GM21515 (cell line): ENCODE measurements around the gene DKKL1.

Source experiments
- ATAC-seq: cut with Tn5 transposase; IDR thresholded peaks from one replicate; pipeline ENCODE4 v1.9.1; 2021; ENCODE audit not compliant: unreplicated experiment

Gene DKKL1

DNA sequence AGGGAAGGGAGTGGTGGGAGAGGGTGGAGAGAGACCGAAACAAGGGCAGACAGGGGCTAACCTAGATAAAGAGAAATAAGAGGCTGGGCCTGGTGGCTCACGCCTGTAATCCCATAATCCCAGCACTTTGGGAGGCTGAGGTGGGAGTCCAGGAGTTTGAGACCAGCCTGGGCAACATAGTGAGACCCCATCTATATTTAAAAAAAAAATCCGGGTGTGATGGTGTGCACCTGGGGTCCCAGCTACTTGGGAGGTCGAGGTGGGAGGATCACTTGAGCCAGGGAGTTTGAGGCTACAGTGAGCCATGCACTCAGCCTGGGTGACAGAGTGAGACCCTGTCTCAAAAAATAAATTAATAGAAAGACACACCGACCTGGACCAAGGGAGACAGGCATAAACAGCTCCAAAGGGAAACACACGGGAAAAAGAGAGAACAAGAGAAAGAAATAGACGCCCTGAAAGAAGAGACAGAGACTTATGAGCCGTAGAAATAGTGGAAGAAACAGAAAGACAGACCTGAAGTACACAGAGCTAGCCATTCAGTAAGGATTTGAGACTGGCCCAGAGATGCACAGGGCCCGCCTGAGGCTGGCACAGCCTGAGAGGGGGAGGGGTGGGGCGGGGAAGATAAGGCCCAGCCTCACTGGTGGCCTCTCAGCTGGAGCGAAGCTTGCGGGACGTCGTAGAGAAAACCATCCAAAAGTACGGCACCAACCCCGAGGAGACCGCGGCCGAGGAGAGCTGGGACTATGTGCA is 26.2 kb upstream of the DKKL1 start:
- no peak for ATAC-seq

DNA sequence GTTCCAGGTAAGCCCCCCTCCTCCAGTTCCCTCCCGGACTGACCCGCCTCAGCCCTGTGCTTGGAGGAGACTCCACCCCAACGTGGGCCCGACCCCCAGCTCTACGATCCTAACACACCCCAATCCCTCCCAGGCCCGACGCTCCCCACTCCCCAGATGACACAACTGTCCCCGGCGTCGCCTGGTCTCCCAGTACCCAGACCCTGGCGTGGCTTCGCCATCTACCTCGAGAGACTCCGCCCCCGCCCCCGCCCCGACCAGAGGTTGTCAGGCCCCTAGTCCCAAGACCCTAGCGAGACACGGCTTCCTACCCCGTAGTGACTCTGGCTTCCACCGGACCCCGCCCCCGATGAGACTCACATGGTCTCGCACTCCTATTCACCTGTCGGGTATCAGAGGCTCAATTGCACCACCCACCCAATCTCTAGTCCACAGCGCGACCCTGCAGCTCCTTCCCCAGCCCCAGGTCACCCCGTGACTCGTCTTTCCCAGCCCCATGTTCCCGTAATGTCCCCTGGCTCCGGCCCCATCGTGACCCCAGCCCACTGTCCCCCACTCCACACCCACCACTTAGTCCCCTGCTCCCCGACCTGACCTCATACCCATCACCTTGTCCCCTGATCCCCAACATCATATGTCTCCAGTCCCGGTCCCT is 25.5 kb upstream of the DKKL1 start:
- no peak for ATAC-seq

DNA sequence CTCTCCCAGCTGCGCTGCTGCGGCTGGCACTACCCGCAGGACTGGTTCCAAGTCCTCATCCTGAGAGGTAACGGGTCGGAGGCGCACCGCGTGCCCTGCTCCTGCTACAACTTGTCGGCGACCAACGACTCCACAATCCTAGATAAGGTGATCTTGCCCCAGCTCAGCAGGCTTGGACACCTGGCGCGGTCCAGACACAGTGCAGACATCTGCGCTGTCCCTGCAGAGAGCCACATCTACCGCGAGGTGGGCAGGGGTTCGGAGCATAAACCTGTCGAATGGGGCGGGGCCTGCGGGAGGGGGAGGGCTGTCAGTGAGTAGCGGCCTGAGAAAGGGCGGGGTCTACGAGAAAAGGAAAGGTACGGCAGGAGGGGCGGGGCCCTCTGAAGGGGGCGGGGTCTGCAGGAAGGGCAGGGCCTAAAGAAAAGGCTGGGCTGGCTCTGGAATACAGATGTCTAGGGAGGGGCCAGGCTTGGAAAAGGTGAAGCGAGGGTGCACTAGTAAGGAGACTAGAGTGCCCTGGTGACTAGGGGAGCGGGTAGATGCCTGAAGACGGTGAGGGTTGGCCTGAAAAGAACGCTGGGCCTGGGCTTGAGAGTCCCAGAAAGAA is 24.9 kb upstream of the DKKL1 start:
- no peak for ATAC-seq

DNA sequence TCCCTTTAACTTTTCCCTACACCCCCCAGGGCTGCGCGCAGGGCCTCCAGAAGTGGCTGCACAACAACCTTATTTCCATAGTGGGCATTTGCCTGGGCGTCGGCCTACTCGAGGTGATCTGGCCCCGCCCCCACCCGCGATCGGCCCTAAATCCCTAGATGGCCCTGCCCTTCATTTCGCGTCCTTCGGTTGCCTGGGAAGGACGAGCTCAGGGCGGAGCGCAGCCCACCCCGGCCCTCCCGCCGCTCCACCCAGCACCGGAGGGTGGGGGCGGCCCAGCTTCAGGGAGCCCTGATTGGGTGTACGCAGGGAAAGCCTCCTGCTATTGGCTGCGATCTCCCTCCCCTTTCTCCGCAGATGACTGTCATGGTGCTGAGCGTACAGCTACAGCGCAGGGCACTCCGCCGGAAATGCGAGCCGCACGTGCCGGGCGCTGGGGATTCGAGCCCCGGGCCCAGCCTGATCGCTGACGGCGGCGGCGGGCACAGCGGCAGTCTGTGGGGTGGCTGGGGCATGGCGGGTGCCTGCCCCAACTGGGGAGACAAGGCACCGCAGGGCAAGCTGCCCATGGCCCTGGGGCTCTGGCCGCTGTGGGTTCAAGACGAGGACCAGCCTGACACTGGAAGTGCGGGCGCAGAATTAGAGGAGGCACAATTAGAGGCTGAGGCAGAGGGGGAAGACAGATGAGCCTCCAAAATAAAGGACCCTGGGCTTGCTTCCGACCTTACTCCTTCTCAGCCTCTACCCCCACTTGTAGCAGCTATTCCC is 24.2 kb upstream of the DKKL1 start:
- no peak for ATAC-seq

DNA sequence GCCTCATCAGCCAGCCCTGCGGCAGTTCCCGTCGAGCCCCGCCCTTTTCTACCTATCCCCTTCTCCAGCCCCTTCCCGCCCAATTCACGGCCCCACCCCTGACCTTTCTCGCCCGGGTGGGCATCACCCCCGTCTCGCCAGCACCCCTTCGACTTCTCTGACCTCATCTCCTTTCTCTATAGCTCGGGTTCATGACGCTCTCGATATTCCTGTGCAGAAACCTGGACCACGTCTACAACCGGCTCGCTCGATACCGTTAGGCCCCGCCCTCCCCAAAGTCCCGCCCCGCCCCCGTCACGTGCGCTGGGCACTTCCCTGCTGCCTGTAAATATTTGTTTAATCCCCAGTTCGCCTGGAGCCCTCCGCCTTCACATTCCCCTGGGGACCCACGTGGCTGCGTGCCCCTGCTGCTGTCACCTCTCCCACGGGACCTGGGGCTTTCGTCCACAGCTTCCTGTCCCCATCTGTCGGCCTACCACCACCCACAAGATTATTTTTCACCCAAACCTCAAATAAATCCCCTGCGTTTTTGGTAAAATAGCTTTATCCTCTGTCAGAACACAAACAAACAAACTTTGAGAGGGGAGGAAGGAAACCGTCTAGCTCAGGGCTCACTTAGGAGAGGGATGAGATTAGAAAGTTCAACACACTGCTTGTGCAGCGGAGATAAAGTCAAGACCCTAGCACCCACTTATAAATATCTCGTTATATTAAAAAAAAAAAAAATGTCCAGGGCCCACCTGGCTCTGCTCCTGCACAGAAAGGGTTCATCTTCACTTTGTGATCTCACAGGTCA is 23.4 kb upstream of the DKKL1 start:
- no peak for ATAC-seq

DNA sequence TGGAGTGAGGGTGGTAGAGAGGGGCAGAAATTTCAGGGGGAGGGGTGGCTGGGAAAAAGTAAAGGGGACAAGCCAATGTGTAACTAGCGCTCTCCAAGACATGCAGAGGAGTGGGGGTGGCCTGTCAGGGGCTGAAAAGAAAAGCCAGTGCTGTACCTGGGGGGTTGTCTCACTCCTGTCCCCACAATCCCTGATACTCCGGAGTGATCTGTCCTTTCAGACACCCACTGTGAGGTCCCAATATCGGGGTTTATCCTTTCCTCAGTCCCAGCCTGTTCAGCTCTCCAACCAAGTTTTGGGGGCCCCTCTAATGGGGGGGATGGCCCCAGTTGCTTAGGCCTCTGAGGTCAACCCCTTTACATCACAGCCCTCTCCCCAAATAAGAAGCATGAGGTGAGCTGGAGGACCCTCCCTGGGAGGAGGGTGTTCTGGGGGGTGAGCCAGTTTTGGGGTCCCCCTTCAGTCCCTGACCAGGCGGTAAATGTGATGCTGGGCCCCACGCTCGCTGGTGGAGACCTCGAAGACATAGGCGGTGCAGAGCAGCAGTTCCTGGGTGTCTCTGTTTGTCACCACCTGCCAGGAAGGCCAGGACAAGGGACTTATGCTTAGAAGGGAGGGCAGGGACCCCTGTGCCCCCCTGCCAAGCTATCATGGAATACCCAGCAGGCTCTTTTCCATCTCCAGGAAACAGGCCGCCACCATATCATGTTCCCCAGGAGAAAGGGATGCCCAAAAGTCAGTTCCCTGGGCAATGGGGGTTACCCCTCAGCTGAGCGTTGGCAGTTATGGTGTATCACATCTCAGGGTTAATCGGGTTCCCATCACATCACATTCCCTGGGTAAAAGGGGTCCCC is 22.6 kb upstream of the DKKL1 start:
- no peak for ATAC-seq

DNA sequence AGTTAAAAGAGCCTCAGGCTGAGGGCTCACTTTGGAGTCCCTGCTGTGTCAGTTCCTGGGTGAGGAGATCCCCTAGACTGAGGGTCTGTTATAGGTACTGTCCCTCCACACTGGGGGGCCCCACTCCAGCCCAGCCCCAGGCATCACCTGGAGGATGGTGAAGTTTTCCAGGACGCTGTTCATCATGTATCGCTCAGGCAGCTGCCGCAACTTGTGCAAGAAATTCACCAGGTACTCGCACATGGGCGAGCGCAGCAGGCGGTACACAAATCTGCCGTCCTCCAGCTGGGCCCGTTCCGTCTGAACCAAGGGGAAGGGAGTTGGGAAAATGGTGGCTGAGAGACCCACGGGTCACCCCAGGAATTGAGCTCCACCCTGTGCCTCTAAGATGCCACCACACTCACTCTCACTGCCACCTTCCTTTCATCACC is 21.4 kb upstream of the DKKL1 start:
- no peak for ATAC-seq

DNA sequence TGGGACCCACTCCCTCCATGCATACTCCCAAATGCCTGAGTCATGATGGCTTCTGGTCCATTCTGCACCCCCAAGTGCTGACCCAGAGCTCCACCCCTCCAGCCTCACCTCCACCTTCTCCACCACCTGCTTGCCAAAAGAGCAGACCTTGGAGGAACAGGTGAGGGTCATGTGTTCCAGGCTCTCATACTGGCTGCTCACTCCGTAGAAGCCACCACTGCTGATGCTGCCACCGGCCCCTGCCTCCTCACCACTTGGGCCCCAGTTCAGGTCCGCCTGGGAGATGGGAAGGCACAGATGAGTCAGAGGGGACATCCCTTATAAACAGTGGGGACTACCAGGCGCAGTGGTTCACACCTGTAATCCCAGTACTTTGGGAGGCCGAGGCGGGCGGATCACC is 20.6 kb upstream of the DKKL1 start:
- no peak for ATAC-seq

DNA sequence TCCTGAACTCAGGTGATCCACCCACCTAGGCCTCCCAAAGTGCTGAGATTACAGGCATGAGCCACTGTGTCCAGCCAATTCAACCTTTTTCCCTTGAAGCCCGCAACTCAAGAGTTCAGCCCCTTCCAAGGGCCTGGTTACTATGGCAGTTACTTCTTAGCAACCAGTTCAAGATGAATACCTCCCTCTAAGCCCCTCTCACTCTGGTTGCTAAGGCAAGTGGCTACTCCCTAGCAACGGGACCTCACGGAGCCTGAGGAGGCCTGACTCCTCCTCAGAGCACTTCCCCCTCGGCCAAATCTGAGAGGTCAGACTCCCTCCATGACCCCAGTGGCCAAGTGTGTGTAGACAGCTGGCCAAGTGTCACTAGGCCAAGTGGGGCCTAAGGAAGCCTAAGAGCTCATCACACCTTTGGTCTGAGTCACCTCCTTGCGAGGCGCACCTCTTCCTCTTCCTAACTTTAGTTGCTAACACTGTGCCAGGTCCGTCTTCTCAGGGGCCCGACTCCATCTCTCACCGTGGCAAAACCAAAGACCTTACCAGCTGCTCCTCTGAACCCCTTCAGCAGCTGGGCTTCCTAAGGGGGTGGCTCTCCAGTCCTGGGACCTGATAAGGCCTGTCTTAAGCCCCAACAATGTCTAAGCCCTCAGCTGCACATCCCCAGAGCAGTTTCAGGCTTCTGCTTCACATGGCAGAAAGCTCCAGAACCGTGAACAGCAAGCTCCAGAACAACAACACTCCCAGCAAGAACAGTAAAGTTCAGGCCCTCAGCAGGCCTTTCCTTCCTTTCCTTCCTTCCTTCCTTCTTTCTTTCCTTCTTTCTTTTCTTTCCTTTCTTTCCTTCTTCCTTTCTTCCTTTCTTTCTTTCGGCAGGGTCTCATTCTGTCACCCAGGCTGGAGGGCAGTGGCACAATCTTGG is 18.9 kb upstream of the DKKL1 start:
- ATAC-seq: no peak

DNA sequence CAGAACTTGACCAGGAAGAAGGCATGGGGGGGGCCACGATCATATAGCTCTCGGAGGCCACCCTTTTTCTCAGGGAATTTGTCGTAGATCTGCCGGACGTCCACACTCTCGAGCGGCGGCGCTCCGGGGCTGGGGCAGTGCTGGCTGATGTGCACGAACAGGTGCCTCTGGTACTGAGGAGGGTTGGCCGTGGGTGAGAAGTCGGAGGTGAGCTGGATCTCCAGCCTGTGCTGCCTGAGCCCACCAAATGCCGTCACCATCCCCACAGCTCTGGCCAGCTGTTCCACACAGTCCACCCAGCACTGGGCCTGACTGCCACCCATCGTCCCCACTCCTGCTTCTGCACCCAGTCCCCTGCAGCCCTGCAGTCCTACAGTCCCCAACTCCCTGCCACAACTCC is 16.5 kb upstream of the DKKL1 start:
- ATAC-seq: no peak

DNA sequence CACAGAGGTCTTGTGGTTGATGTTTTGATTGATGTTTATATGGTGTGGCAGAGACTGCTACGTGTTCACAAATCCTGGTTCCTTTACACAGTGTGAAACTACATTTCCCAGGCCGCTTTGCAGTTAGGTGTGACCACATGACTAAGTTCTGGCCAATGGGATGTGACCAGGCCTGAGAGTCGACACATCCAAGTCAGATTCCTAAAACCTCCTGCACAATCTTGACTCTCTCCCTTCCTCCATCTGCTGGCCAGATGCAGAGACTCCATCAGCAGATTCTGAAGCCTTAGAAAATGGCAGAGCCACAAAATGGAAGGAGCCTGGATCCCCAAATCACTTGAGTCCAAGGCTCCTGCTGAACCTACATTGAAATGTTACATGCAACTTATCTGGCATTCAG is 15.8 kb upstream of the DKKL1 start:
- no peak for ATAC-seq

DNA sequence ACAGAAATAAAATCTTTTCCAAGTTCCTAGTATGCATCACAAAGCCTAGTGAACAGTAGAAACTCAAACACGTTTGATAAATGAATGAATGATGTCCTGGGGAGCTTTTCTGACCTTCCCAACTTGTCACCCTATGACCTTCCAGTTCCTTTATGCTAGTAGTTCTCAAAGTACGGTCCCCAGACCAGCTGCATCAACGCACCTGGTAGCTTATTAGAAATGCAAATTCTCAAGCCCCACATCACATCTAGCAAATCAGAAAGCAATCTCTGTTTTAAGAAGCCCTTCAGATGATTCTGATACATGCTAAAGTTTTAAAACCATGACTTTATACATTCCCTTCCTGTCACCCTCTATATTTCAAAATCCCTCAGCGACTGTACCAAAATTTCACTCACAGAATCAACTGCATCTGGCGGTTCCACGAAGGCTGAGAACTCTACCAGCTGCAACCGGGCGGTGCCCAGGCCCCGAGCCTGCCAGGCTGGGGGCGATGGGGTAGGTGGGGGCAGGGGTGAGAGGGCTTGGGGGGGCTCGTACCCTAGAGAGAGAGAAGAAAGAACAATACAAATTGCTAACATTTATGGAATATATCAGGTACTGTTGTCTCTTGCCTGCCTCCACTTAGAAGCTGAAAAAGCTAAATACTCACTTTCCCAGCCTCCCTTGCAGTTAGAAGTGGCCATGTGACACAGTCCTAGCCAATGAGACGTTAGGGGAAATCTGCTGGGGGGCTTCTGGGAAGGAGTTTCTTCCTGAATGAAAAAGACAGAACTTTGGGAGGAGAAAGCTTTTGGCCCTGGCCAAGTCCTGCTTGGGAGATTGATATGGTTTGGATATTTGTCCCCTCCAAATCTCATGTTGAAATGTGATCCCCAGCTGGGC is 15.1 kb upstream of the DKKL1 start:
- ATAC-seq: no peak

DNA sequence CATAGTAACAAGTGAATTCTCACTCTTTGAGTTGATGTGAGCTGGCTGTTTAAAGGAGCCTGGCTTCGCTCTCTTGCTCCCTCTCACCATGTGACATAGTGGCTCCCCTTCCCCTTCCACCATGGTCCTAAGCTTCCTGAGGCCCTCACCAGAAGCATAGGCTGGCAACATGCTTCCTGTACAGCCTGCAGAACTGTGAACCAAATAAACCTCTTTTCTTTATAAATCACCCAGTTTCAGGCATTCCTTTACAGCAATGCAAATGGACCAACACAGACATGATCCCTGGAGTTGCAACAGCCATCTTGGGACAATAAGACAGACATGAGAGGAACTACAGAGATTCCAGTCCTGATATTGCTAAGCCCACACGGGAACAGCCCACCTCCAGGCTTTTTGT is 14.1 kb upstream of the DKKL1 start:
- no peak for ATAC-seq

DNA sequence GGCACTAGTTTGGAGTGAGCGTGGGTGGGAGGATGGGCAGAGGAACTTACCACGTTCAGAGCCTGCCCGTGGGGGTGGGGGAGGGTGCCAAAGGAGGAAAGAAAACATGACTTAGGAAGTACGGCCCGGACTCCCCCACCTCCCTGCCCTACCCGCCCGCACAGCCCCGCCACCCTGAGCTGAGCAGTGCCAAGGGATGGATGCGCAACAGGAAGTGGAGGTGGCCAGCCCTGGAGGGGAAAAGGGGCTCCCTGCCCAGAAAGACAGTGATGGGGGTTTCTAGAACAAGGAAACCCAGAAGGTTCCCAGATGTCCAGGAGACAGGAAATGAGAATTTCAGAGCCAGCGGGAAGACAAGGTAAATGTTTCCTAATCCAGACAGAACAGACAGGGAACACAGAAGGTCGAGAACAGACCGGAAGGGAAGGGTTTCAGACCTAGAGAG is 7.7 kb upstream of the DKKL1 start:
- no peak for ATAC-seq

DNA sequence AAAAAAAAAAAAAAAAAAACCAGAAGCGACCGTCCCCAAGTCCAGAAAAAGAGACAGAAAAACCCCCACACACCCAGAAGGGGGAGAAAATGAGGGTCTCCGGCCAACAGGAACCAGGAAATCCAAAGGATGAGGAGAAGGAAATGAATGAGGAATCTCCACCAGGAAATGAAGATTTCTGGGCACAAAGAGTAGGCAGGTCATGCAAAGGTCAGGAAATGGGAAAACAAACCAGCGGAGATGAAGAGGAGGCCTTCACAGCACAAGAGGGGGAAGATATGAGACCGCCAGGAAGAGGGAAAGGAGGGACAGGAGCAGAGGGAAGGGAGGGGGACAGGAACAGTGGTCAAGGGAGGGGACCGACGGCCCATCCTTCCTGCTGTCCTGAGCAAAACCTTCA is 7.3 kb upstream of the DKKL1 start:
- ATAC-seq: no peak

DNA sequence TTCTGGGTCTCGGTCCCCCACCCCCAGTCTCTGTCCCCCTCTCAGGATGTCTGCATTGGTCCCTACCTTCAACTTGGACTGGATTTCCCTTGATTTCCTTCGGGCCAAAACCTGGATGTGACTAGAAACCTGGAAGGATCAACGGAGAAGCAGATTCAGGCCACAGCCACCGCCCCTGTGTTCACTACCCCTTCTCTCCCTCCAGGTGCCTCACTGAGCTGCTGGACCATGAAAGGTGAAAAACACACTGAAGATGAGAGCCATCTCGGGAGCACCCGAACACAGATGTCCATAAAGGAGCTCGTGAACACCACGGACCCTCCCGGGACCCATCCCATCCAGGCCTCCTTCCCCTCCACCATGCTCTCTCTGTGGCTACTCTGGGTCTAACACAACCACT is 6.5 kb upstream of the DKKL1 start:
- ATAC-seq: no peak

DNA sequence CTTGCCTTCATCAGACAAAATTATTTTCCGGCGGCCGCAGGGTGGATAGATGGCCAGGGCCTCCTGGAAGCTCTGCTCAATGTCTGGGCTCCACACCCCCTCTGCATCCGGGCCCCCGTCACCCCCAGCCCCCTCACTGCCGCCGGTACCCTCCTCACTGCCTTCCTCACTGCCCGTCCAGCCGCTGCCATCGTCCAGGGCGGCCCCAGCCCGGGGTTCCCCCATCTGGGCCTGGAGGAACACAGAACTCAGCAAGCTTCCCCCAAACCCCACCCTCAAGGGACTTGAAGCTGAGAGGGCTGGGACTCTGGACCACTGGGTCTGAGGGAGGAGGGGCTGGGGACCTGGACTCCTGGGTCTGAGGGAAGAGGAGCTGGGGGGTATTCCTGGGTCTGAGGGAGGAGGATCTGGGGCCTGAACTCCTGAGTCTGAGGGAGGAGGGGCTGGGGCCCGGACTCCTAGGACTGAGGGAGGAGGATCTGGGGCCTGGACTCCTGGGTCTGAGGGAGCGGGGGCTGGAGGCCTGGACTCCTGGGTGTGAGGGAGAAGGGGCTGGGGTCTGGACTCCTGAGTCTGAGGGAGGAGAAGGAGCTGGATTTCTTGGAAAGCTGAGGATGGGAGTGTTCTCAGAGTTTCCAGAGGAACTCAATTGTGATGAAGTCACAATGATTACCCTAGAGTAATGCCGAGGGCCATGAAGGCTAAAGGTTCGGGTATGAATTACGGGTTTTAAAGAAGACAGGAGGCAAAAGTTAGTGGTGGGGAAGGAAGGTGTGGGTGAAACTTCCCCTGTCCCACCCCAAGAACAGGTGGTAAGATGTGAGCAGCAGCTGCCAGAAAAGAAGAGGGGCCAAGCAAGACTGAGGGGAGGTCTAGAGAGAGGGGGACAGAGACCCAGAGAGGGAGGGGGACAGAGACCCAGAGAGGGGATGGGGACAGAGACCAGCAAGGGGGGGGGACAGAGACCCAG is 3.5 kb upstream of the DKKL1 start:
- no peak for ATAC-seq
